B cell (primary cell): ENCODE measurements around the gene RUNDC3A.

Experiments used
- CTCF ChIP-seq: fragments of 200-600 bp; IDR thresholded peaks from one replicate; pipeline ENCODE4 v1.8.0; 2022; ENCODE audit warnings: antibody characterized with exemption, mild to moderate bottlenecking
- EZH2 ChIP-seq: IDR thresholded peaks from 2 replicates; pipeline ENCODE4 v1.6.1; 2012; ENCODE audit warnings: borderline replicate concordance, low read depth, mild to moderate bottlenecking, moderate library complexity, low read length; ENCODE audit not compliant: insufficient read depth, poor library complexity, severe bottlenecking

- no peak for TF ChIP-seq CTCF
- TF ChIP-seq EZH2 = no peak
Observed at GRCh38 chr17:44334727-44335126, 26.3 kb downstream of the RUNDC3A start.
